Mucosa of gallbladder (tissue), 1 donor: Measurements from ENCODE around the gene GINS2. TPM values are rescaled to one million over a fixed set of nuclear protein-coding genes. Genes with fewer than 3 reads are reported as not detected.
A peak's percentile ranks its signal among the peaks of the same experiment; 100 is the strongest.

Experiments used
- DNase-seq: peaks from one replicate; pipeline ENCODE4 v3.0.0-alpha.2; 2020; ENCODE audit warnings: low spot score
- total RNA-seq: library from RNA; stranded (reverse); gene quantifications from one replicate; pipeline ENCODE4 v1.2.1, GENCODE V29; 2021
- donor health status: DM: no; HTN: no; CAD: no.

GINS2 gene
- total RNA-seq, result 0.81 TPM

DNA sequence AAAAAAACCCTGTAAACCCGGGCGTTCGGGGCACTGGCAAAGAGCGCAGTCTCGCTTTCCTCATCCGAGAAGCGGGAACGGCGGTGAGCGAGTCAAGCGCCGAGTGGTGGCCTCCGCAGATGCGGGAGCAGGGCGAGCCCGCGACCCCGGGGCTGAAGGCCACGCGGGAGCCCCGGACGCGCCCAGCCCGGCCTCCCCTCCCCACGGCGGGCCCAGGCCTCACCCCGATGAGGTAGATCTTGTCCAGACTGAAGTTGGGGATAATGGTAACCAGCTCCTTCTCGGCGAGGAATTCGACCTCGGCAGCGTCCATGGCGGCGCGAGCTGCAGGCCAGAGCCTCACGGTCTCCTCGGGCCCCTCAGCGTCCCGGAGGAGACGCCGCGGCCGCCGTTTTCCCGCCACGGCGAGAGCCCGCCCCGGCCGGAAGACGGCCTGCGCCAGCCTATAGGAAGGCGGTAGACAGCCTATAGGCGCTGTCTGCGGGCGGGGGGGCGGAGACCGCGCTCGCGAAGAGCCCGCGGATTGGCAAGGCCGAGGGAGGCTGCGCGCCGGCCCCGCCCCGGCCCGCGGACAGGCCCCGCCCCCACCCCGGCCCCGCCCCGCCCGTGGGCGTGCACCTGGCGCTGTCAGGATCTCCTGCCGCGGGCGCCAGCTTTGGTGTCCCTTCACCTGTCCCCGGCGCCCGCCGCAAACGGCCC is at the start of gene GINS2:
TSS of gene GINS2 (minus strand) at position 369 of the 699 bp plus-strand sequence. CDS start at position 313, 56 bp downstream.
- DNase-seq, result peak; percentile 92

DNA sequence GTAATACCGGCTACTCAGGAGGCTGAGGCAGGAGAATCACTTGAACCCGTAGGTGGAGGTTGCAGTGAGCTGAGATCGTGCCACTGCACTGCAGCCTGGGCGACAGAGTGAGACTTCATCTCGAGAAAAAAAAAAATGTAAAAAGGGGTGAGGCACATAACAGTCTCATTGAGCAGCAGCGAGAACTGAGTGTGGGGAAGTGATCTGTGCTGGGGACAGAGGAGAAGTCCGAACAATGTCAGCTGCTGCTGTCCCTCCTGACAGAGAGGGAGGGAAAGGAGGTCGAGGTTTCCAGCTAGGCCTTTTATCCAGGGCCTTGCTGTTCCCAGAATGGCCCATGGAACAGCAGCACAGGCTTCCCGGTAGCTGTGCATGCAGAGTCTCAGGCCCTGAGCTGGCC is 48.2 kb upstream of the GINS2 start:
- no peak for DNase-seq

DNA sequence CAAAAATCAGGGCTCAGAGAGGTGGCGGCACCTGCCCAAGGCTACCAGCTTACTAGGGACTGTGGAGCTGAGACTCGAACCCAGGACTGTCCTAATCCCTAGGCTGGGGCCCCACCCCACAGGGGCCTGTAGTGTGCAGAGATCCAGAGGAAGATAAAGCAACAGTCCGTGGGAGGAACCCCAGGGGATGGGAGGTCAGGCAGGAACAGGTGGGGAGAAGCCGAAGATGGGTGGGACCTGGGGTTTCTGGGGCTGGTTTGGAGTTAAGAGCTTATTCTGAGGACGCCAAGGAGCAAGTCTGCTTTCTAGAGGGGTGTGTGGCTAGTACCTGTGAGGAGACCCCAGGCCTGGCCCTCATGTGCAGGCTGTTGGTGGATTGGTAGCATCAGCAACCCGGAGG is 47.2 kb upstream of the GINS2 start:
- DNase-seq, result no peak

DNA sequence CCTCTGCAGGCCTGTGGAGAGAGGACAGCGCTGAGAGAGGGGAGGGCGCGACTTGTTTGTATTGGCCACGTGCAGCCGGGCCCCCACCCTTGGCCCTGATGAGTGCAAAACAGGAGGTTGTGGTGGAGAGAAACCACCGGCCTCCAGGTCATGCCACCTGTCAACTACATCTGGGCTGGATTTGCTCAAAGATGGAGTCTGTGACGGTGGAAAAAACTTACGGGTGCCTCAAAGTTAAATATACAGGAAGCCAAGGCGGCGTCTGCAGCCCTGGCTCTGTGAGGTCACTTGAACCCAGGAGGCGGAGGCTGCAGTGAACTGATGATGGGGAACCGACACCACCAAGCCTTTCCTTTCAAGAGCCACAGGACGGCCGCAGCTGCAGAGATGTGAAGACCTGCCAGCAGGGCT is 46.5 kb upstream of the GINS2 start:
- DNase-seq, result no peak

DNA sequence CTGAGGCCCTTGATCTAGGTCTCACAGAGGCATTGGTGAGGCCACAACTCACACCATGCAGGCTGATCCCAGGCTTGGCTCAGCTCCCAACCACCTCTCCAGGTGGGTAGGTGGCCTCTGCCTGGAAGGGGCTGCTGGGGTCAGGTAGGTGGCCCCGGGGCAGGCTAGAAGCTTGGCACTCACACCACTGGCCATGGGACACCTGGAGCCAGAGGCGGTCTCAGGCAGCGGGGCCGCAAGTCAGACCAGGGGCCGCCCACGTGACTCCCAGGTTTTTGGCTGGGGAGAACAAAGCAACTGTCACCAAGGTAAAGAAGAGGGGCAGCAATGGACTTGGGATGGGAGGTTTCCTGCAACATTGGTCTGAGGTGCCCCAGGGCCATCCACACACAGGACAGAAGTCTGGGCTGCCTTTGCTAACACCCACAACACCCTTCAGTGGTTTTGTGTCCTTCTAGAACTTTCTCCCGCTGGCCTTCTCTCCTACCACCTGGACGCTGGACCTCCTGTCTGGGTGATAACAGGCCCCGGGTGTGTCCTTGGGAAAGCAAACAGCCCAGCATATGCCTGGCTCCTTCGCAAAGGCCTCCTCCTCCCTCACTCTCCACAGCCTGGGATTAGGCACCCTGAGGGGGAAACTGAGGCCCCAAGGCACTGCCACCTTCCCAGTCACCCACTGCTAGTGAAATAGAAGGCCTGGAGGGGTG is 45.7 kb upstream of the GINS2 start:
- no peak for DNase-seq

DNA sequence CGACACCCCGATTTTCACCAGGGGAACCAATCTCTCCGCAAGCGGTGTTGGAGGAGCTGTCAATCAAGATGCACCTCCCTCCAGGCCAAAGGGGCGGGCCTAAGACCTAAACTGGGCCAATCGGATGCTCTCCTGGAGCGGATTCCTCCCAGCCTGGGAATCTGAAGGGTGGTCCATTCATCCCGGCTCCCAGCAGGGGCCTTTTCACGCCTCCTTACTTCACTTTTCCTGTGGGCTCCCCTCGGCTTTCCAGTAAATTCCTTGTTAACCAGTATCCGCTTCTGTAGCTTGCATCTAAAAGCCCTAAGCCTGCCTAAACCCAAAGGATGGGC is 45.1 kb upstream of the GINS2 start:
- no peak for DNase-seq

DNA sequence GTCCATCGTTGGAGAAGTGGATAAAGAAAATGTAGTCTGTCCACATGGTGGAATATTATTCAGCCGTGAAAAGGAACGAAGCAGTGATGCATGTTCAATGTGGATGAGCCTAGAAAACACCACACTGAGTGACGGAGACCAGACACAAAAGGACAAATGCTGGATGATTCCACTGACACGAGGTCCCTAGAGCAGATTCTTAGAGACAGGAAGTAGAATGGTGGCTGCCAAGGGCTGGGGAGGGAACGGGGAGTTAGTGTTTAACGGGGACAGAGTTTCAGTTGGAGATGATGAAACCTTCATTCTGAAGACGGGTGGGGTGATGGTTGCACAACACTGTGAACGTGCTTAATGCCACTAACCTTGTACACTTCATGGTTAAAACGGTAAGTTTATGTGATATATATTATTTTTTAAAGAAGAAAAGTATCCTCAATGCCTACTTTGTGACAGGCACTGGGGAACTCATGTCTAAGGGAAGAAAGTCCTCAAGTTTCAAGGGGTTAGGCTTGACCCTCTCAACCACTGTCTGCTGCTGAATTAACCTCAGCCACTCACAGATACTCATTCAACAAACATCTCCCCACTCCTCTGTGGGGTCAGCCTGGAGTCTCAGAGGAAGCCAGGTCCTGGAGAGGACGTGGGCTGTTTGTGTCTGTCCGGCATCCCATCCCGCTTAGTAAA is 44.5 kb upstream of the GINS2 start:
- no peak for DNase-seq

DNA sequence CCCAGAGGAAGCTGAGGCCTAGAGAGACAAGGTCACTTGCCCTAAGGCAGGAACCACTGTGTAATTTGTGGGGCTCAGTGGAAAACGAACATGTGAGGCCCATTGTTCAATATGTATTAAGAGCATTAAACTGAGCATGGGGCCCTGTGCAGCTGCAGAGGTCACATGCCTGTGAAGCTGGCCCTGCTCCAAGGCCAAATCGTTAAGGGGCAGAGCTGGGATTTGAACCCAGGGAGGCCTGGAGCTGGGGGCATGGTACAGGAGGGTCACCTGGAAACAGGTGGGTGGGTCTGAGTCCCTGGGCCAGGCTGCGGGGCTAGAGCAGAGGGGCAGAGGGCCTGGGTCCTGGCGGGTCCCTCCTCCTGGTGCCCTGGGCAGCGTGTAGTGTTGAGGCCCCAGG is 42.4 kb upstream of the GINS2 start:
- no peak for DNase-seq

DNA sequence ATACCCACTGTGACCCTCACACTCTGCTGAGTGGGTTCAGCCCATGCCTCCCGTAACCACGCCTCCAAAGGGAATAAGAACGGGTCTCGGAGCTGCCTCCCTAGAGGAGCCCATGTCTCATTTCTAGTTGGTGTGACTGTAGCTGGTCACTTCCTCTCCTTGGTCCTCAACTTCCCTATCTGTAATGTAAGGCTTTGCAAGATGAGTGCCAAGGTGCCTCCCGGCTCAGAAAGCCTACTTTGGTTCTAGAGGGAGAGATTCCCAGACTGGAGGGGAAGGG is 41.4 kb upstream of the GINS2 start:
- DNase-seq, result no peak

DNA sequence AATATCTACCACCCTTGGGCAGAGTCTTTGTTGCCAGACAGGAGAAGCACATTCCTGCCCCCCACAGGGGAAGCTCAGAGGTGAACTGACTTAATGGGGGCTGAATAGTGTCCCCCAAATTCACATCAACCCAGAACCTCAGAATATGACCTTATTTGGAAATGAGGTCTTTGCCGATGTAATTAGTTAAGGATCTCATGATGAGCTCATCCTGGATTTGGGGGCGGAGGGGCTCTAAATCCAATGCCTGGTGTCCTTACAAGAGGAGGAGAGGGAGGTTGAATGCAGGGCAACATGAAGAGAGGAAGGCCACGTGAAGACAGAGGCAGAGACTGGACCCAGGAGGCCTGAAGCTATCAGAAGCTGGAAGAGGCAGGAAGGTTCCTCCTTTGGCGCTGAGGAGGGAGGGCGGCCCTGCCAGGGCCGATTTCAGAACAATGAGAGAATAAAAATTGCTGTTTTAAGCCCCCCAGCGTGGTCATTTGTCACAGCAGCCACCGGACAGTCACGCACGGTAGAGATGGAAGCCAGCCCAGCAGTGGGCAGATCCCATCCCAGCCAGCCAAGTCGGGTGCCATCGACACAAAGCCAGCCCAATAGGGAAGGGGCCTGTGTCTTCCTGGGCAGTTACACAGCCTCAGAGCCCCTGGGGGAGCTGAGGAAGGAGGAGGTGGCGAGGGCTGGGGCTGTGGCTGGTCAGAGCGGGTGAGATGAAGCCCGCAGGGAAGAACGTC is 40.9 kb upstream of the GINS2 start:
- no peak for DNase-seq

DNA sequence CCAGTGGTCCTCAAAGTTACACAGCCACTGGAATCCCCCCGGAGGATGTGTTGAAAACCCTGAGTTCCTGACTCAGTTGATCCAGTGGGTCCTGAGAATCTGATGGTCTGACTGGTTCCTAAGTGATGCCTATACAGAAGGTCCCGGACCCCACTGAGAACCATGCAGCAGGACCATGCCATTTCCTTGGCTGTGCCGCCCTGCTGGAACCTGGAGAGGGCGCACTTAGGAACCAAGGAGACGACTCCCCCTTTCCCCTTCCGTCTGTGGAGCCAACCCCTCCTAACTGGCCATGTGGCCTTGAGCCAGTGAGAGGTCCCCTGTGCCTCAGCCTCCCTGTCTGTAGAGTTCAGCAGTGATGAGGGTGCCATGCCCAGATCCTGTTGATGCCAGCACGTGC is 40.1 kb upstream of the GINS2 start:
- DNase-seq, result no peak

DNA sequence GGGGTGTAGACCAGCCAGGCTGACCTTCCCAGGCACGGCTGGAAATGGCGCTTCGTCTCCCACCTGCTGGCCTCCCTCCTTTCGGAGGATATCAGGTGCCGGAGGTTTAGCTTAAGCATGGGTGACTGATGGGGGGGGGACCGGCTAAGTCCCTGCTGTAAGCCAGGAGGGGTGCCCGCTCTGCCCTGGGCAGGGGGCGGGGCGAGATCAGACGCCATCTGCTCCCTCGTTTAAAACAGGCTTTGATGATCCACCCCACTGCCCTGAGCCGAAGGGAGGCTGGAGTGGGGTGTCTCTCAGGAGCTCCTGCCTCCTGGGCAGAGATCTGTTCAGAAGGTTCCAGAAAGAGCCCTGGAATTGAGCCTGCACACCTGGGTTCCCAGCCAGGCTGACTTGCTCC is 36.2 kb upstream of the GINS2 start:
- no peak for DNase-seq

DNA sequence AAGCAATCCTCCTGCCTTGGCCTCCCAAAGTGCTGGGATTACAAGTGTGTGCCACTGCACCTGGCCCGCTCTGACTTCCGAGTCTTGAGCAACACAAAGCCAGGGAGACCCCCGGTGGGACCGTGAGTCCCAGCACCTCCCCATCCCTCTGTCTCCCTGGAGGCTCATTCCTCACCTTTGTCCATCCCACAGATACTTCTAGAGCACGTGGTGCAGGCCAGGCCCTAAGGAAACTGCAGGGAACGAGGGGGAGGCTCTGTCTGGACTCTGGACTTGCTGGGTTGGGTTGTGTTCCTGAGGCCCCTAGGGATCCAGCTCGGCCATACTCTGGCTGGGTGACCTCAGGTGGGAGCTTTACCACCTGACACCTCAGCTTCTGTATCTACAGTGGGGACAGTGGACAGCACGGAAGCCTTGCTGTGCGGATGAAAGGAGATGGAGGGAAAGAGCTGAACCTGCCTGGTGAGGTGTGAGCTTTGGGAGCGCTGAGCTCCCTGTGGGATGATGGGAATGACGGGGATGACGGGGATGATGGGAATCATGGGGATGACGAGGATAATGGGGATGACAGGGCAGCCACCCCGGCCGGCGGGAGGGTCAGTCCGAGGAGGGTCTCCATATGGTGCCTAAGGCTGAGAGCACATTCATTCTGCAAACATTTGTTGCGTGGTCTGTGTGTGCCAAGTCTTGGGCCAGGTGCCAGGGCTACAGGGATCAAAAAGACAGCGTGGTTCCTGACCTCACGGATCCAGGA is 35.5 kb upstream of the GINS2 start:
- DNase-seq, result no peak

DNA sequence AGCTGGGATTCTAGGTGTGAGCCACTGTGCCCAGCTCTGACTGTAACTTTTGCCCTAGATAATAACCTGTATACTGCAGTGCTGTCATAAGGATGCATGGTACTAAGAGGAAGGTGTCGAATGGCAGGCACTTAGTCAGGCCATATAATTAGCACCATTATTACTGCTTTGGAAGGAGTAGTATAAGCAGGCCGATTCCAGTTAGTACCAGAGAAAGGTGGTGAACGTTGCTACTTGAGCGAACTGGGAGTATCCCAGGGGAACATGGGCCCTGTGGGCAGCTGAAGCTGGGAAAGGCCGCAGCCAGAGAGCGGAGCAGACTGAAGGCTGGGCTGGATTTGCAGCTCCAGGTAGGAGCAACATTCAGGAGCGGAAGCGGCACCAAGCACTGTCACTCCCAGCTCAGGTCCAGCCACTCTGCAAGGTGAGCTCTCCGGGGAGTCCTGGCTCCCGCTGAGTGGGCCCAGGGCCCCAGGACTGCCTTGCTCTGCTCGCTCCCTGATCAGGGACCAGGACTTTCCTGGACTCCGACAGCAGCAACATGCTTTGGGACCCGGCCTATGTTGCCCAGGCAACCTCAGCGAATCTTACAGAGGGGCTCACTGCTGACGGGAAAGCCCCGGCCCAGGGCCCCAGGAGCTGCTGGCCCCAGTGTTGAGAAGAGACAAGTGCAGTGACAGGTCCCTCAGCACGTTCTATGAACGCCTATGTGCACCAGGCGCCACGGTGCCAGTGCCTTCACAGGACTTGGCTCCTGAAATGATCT is 33.6 kb upstream of the GINS2 start:
- no peak for DNase-seq

DNA sequence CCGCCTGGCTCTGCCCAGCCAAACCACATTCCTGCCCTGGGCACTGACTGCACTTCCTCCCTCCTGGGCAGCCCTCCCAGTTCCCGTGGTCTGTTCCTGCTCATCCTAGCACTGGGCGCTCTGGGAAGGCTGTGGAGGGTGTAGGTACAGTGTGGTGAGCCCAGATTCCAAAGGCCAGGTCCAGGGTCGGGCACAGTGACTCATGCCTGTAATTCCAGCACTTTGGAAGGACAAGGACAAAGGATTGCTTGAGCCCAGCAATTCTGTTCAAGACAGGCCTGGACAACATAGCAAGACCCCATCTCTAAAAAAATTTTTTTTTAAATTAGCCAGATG is 31.5 kb upstream of the GINS2 start:
- peak; percentile 76 for DNase-seq

DNA sequence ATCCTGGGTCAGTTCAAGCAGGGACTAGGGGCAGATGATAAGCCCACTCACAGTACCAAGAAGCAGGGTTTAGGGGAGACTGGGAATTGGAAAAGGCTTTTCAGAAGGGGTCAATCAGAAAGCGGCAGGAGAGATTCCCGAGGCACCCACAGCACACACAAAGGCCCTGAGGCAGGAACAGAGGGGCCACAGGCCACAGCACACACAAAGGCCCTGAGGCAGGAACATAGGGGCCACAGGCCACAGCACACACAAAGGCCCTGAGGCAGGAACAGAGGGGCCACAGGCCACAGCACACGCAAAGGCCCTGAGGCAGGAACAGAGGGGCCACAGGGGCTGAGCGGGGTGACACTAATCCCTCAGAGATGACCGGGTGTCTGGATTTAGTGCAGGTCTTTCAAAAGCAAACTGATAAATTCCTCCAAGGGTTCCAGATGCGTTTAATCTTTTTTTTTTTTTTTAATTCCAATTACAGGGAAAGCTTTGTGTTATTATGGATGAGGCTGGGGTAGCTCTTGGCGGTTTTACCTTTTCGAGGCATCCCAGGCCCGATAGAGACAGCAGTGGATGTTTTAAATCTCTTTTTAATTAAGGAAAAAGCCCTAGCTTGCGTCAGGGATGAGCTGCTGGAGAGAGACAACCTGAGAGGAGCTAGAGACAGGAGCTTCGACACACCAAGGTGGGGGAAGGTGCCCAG is 31.0 kb upstream of the GINS2 start:
- DNase-seq, result no peak

DNA sequence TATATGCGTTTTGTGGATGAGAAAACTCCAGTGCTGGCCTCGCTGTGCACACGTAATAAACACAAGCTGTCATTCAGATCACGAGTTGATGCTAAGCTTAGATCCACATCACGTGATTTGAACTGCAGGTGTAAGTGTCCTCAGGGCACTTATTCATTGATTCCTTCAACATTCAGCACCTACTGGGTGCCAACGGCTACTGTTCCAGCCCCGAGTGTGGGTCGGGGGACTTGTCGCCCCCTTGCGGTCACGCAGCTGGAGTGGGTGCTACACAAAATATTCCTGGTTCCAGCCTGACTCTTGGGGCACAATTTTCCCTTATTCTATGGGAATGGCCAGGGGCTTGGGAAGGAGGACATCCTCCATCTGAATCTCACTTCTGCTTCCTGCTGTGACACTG is 29.9 kb upstream of the GINS2 start:
- no peak for DNase-seq

DNA sequence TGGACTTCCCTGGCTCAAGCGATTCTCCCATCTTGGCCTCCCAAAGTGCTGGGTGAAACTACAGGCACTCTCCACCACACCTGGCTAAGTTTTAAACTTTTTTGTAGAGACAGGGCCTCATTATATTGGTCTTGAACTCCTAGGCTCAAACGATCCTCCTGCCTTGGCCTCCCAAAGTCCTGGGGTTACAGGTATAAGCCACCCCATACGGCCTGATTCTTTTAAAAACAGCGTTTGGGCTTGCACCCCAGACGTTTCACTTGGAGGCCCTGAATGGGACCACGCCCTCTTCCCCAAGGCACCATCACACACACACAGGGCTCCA is 29.4 kb upstream of the GINS2 start:
- DNase-seq, result no peak

DNA sequence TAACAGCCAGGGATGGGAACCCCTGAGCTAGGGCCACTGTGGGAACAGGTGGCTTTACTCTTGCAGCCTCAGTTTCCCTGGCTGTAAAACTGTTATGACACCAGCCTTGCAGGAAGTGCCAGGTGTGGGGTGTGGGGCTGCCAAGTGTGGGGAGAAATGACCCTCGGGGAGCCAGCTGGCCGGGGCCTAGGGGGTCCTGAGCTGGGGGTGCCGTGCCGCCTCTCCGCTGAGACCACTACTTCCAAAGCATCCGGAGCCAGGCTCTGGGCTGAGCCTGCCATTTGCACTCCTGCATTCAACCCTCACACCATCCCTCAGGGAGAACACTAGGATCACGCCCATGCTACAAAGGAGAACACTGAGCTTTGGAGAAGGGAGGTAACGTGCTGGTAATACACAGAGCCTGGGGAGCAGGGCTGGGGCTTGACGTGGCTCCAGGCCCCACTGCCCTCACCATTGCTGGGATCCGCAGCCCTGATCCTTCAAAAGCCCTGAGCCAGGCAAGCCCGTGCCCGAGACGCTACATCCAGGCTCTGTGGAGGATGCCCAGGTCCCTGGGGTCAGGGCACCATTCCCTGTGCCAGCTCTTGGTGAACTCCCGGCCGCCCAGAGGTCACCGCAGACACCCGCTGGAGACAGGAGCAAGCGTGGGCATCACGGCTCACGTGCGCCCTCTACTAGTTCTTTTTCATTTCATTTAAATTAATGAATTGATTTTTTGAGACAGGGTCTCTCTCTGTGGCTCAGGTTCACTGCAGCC is 28.8 kb upstream of the GINS2 start:
- peak; percentile 62 for DNase-seq

DNA sequence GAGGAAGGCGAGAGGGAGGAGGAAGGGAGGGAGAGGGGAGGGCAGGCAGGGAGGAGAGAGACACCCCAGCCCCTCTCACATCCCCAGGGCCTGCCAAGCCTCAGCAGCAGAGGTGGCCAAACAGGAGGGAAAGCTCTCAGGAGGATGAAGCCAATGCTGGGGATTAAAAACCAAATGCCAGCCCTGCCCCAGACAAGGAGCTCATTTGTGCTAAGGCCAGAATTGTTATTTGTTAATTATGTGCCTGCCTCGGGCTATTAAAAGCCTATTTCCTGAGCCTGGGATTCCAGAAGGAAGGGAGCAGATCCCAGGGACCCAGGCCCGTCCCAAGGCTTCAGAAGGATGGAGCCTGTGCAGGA is 27.9 kb upstream of the GINS2 start:
- DNase-seq, result no peak
